Colonic mucosa (tissue), 4 donors: ENCODE measurements around the gene SHC3. TPM values are rescaled to one million over a fixed set of nuclear protein-coding genes. Genes with fewer than 3 reads are reported as not detected.

ENCODE experiments used
- DNase-seq: peaks from one replicate; pipeline ENCODE4 v3.0.0-alpha.2; 2020
- H3K27ac ChIP-seq: fragments of 200-600 bp; one replicate; pipeline ENCODE4 v1.8.0; 2021
- H3K27me3 ChIP-seq: fragments of 200-600 bp; one replicate; pipeline ENCODE4 v1.8.0; 2021
- H3K36me3 ChIP-seq: fragments of 200-600 bp; one replicate; pipeline ENCODE4 v1.8.0; 2021
- H3K4me1 ChIP-seq: fragments of 200-600 bp; one replicate; pipeline ENCODE4 v1.8.0; 2021; ENCODE audit warnings: mild to moderate bottlenecking
- H3K4me3 ChIP-seq: fragments of 200-600 bp; one replicate; pipeline ENCODE4 v1.8.0; 2021
- H3K9ac ChIP-seq, 2 donors: one replicate each; pipeline ENCODE4 v1.7.0; 2013; ENCODE audit warnings: control low read depth in 2 of 2, low read depth in 2 of 2, low read length in 2 of 2
- H3K9me3 ChIP-seq: fragments of 200-600 bp; one replicate; pipeline ENCODE4 v1.8.0; 2021
- CTCF ChIP-seq: fragments of 200-600 bp; IDR thresholded peaks from one replicate; pipeline ENCODE4 v1.8.0; 2022; ENCODE audit warnings: antibody characterized with exemption, mild to moderate bottlenecking
- intact Hi-C: fragments of 100-400 bp; cut with DNase I; formaldehyde crosslinking; loops from one replicate; pipeline ENCODE4 v1.14.1; 2022
- total RNA-seq, 2 donors: library from RNA; stranded (reverse); fragmentation: NEBNext Ultra II Directional in 1 of 2; extraction: Animal tissue kit (Norgen Biotek cat#: 25700) in 1 of 2; gene quantifications; one replicate each; pipeline ENCODE4 v1.2.1, GENCODE V29; 2021
- donor health status: healthy.
- donor health status: DM: no; HTN: no; CAD: no.
- donor health status: DM: no; HTN: no; CAD: no.

Gene SHC3
- total RNA-seq, 2 donors from 2014 or later: 0.32 to 0.58 TPM

- H3K9ac ChIP-seq: no peak overlapping the region
- no peak overlapping the region for H3K27ac ChIP-seq
- no peak for TF ChIP-seq CTCF
- no peaks in the 10 kb centered on the region for H3K36me3 ChIP-seq
- H3K27me3 ChIP-seq: no peaks in the 10 kb centered on the region
- H3K4me1 ChIP-seq: no peaks in the 10 kb centered on the region
- H3K4me3 ChIP-seq: no peak overlapping the region
- intact Hi-C loops: no loop called here
- H3K9me3 ChIP-seq: no peaks in the 10 kb centered on the region
- DNase-seq: no peak
These were observed 34.4 kb downstream of the SHC3 start for GRCh38 chr9:89144238-89144637.

- no peak overlapping the region for H3K4me3 ChIP-seq
- TF ChIP-seq CTCF: no peak
- H3K9me3 ChIP-seq: no peaks in the 10 kb centered on the region
- no peaks in the 10 kb centered on the region for H3K27me3 ChIP-seq
- H3K9ac ChIP-seq: no peak overlapping the region
- intact Hi-C loops: no loop called here
- no peak overlapping the region for H3K27ac ChIP-seq
- no peaks in the 10 kb centered on the region for H3K4me1 ChIP-seq
- no peaks in the 10 kb centered on the region for H3K36me3 ChIP-seq
- DNase-seq: no peak
These were observed 35.4 kb downstream of the SHC3 start for GRCh38 chr9:89143266-89143665.

- no peak for DNase-seq
- TF ChIP-seq CTCF: no peak
- Histone ChIP-seq H3K9ac (no peak overlapping the region), H3K4me3 (no peak overlapping the region), H3K9me3 (no peaks in the 10 kb centered on the region), H3K27ac (no peak overlapping the region), H3K27me3 (no peaks in the 10 kb centered on the region), H3K4me1 (no peaks in the 10 kb centered on the region), H3K36me3 (no peaks in the 10 kb centered on the region)
- intact Hi-C loops: no loop called here
These were observed 39.2 kb downstream of the SHC3 start for GRCh38 chr9:89139455-89139854.

GRCh38 chr9:89138463-89139390, 39.9 kb downstream of the SHC3 start:
- H3K27ac ChIP-seq: no peak overlapping the region
- TF ChIP-seq CTCF: no peak
- DNase-seq: no peak
- no peak overlapping the region for H3K4me3 ChIP-seq
- intact Hi-C loops: no loop called here
- no peaks in the 10 kb centered on the region for H3K9me3 ChIP-seq
- H3K9ac ChIP-seq: no peak overlapping the region
- H3K36me3 ChIP-seq: no peaks in the 10 kb centered on the region
- no peaks in the 10 kb centered on the region for H3K27me3 ChIP-seq
- no peaks in the 10 kb centered on the region for H3K4me1 ChIP-seq

- no peak overlapping the region for H3K4me3 ChIP-seq
- TF ChIP-seq CTCF: no peak
- no peaks in the 10 kb centered on the region for H3K4me1 ChIP-seq
- no peaks in the 10 kb centered on the region for H3K9me3 ChIP-seq
- H3K27me3 ChIP-seq: no peaks in the 10 kb centered on the region
- no peaks in the 10 kb centered on the region for H3K36me3 ChIP-seq
- intact Hi-C loops: no loop called here
- no peak overlapping the region for H3K9ac ChIP-seq
- peak; percentile 42 for DNase-seq
- H3K27ac ChIP-seq: no peak overlapping the region
These were observed 40.8 kb downstream of the SHC3 start for GRCh38 chr9:89137542-89138462.
